ENCODE data around the gene B3GNT7. TPM values are rescaled to one million over a fixed set of nuclear protein-coding genes. Genes with fewer than 3 reads are reported as not detected.
"Not testable (repeated sequence)": the region's sequence is repeated elsewhere in the genome, so short reads cannot be mapped to it uniquely, and the experiment has no call there.

Gene B3GNT7
- total and polyA plus RNA-seq, 2 of the 8 experiments (the other 6 are each of a cell fraction or from before 2014, with no cell fraction given), result 26.4 to 73.1 TPM

- H3K36me3 ChIP-seq (ENCODE audit: control insufficient read depth in 2 of 4, insufficient read depth in 4 of 4, low read length in 3 of 4); H4K8ac ChIP-seq (ENCODE audit: extremely low read depth, insufficient read depth, low read length); H3K4me3 ChIP-seq (ENCODE audit: extremely low read depth in 1 of 4, insufficient read depth in 2 of 4, low read depth in 3 of 4, low read length in 4 of 4); H3K4me1 ChIP-seq (replicated peaks in 1 of 4; ENCODE audit: control insufficient read depth in 3 of 4, insufficient read depth in 4 of 4, low read length in 3 of 4); H3K9ac ChIP-seq (replicated peaks in 1 of 4; ENCODE audit: extremely low read depth in 1 of 4, low read depth in 3 of 4, low read length in 3 of 4); H3K23ac ChIP-seq (ENCODE audit: insufficient read length); H3K79me1 ChIP-seq (ENCODE audit: low read depth, low read length); H3K79me2 ChIP-seq (ENCODE audit: control insufficient read depth in 1 of 2, insufficient read depth in 2 of 2, low read length in 2 of 2); DNase-seq (ENCODE audit: low read depth in 1 of 2, low spot score in 2 of 2); H4K20me1 ChIP-seq (replicated peaks in 1 of 2; ENCODE audit: control insufficient read depth in 1 of 2, insufficient read depth in 2 of 2, low read length in 2 of 2); H2BK5ac ChIP-seq (ENCODE audit: low read depth, low read length); H3K18ac ChIP-seq (ENCODE audit: extremely low read depth, low read length); H2BK20ac ChIP-seq (ENCODE audit: low read length); H2AK5ac ChIP-seq (ENCODE audit: low read depth, low read length); H3K14ac ChIP-seq (ENCODE audit: insufficient read length); H3K56ac ChIP-seq (replicated peaks; ENCODE audit: insufficient read length, low read depth, low read length); H4K5ac ChIP-seq (ENCODE audit: insufficient read length, low read depth, low read length); FAIRE-seq; H3K27me3 ChIP-seq (replicated peaks in 1 of 4; ENCODE audit: control insufficient read depth in 3 of 4, extremely low read depth in 1 of 4, insufficient read depth in 3 of 4, low read length in 3 of 4); H3K4me2 ChIP-seq (ENCODE audit: insufficient read depth in 1 of 2, low read depth in 2 of 2, low read length in 2 of 2); H3K23me2 ChIP-seq (ENCODE audit: low read depth, low read length); H2BK12ac ChIP-seq (ENCODE audit: low read depth, low read length); H3K4ac ChIP-seq (replicated peaks; ENCODE audit: insufficient read length, low read depth, low read length); H3K27ac ChIP-seq (ENCODE audit: low read depth, low read length); H4K91ac ChIP-seq (replicated peaks; ENCODE audit: insufficient read length, low read length); H2BK120ac ChIP-seq (replicated peaks; ENCODE audit: low read depth, low read length); H3K9me3 ChIP-seq (ENCODE audit: insufficient read depth in 2 of 2, low read depth in 1 of 2, low read length in 1 of 2); POLR2A ChIA-PET (ENCODE audit: partially characterized antibody); H2AFZ ChIP-seq (ENCODE audit: low read length); H2BK15ac ChIP-seq (ENCODE audit: low read length): not testable (repeated sequence)
- WGBS, 2 experiments (ENCODE audit: extremely low coverage in 1 of 2, insufficient coverage in 1 of 2, insufficient read length in 1 of 2, insufficient replicate concordance in 2 of 2, low coverage in 1 of 2, low lambda C conversion rate in 2 of 2, missing lambda C conversion rate in 1 of 2), result 92% methylated on average over 9 of the region's 10 CpGs; no CpG with 5 or more reads in 1 of the 2 experiments
- CTCF ChIA-PET (ENCODE audit: partially characterized antibody), result interaction anchor here (0.9 to 1.4 kb wide), 4 partner anchors 13 to 63 kb away, joined by 3 to 7 read pairs (median 4); no protein-coding TSS in a partner anchor
Measured at GRCh38 chr2:231349374-231349735, 46.2 kb upstream of the B3GNT7 start.
